GM23338 (cell line): Measurements from ENCODE around the gene GRIK1. TPM values are rescaled to one million over a fixed set of nuclear protein-coding genes. Genes with fewer than 3 reads are reported as not detected.

ENCODE experiments used
- ATAC-seq: fragments of 200-7000 bp; cut with Tn5 transposase; 3 replicates; pipeline ENCODE4 v1.9.1; 2020
- DNase-seq: peaks from one replicate; pipeline ENCODE4 v3.0.0-alpha.2; 2015; ENCODE audit warnings: low spot score
- H2AFZ ChIP-seq: fragments of 200-600 bp; sonication (generic); 2 replicates; pipeline ENCODE4 v1.8.0; 2016; ENCODE audit warnings: antibody characterized with exemption, mild to moderate bottlenecking, moderate library complexity
- H3F3A ChIP-seq: fragments of 200-600 bp; sonication (generic); replicated peaks from 2 replicates; pipeline ENCODE4 v1.8.0; 2017; ENCODE audit warnings: antibody characterized with exemption, mixed run types, low read depth
- H3K27ac ChIP-seq: fragments of 200-600 bp; sonication (generic); 2 replicates; pipeline ENCODE4 v1.6.1; 2016; ENCODE audit warnings: low read depth
- H3K27me3 ChIP-seq: fragments of 200-600 bp; sonication (generic); 2 replicates; pipeline ENCODE4 v1.8.0; 2016; ENCODE audit warnings: mild to moderate bottlenecking, mixed run types, moderate library complexity; ENCODE audit not compliant: insufficient read depth
- H3K36me3 ChIP-seq: fragments of 200-600 bp; sonication (generic); 2 replicates; pipeline ENCODE4 v1.8.0; 2016; ENCODE audit warnings: mild to moderate bottlenecking; ENCODE audit not compliant: insufficient read depth
- H3K4me1 ChIP-seq: fragments of 200-600 bp; sonication (generic); 2 replicates; pipeline ENCODE4 v1.8.0; 2016; ENCODE audit warnings: mild to moderate bottlenecking, moderate library complexity; ENCODE audit not compliant: insufficient read depth
- H3K4me2 ChIP-seq: fragments of 200-600 bp; sonication (generic); 2 replicates; pipeline ENCODE4 v1.7.1; 2017; ENCODE audit warnings: mixed run types
- H3K4me3 ChIP-seq: fragments of 200-600 bp; sonication (generic); 2 replicates; pipeline ENCODE4 v1.6.1; 2016; ENCODE audit warnings: mixed run types
- H3K79me2 ChIP-seq: fragments of 200-600 bp; sonication (generic); replicated peaks from 2 replicates; pipeline ENCODE4 v1.8.0; 2017; ENCODE audit warnings: mild to moderate bottlenecking; ENCODE audit not compliant: insufficient read depth
- H3K9me2 ChIP-seq: fragments of 200-600 bp; sonication (generic); 2 replicates; pipeline ENCODE4 v1.8.0; 2017; ENCODE audit not compliant: insufficient read depth
- H4K20me1 ChIP-seq: fragments of 200-600 bp; sonication (generic); replicated peaks from 2 replicates; pipeline ENCODE4 v1.8.0; 2017; ENCODE audit warnings: mild to moderate bottlenecking; ENCODE audit not compliant: insufficient read depth
- H3K27ac Mint-ChIP-seq: 2 replicates; pipeline ENCODE4 v1.8.0; 2020; ENCODE audit warnings: inconsistent platforms, mild to moderate bottlenecking, moderate library complexity, mixed read lengths
- H3K27me3 Mint-ChIP-seq: 3 replicates; pipeline ENCODE4 v1.8.0; 2022; ENCODE audit warnings: low read depth, mild to moderate bottlenecking, moderate library complexity, mixed read lengths, inconsistent platforms; ENCODE audit not compliant: insufficient read depth, poor library complexity
- H3K36me3 Mint-ChIP-seq: 3 replicates; pipeline ENCODE4 v1.8.0; 2021; ENCODE audit warnings: low read depth, mild to moderate bottlenecking, inconsistent platforms, moderate library complexity, mixed read lengths
- H3K4me1 Mint-ChIP-seq: 3 replicates; pipeline ENCODE4 v1.8.0; 2020; ENCODE audit warnings: mild to moderate bottlenecking, inconsistent platforms, mixed read lengths
- H3K4me3 Mint-ChIP-seq: 3 replicates; pipeline ENCODE4 v1.8.0; 2021; ENCODE audit warnings: moderate library complexity, mild to moderate bottlenecking, inconsistent platforms, mixed read lengths
- H3K9me3 Mint-ChIP-seq: 3 replicates; pipeline ENCODE4 v1.8.0; 2020; ENCODE audit warnings: moderate library complexity, mild to moderate bottlenecking, inconsistent platforms, mixed read lengths
- CREB1 ChIP-seq: fragments of 250-450 bp; sonication (Bioruptor Pico); IDR thresholded peaks from 2 replicates; pipeline ENCODE4 v1.5.0; 2020; ENCODE audit warnings: low read depth, mild to moderate bottlenecking, moderate library complexity
- EZH2 ChIP-seq: fragments of 200-600 bp; sonication (generic); IDR thresholded peaks from one replicate; pipeline ENCODE4 v1.8.0; 2017; ENCODE audit warnings: antibody characterized with exemption, mild to moderate bottlenecking, low read depth; ENCODE audit not compliant: unreplicated experiment
- EZH2phosphoT487 ChIP-seq: fragments of 200-600 bp; sonication (generic); IDR thresholded peaks from one replicate; pipeline ENCODE4 v1.8.1; 2018; ENCODE audit warnings: antibody characterized with exemption; ENCODE audit not compliant: unreplicated experiment
- JUNB ChIP-seq: IDR thresholded peaks from one replicate; pipeline ENCODE4 v1.6.1; 2016; ENCODE audit warnings: antibody characterized with exemption; ENCODE audit not compliant: unreplicated experiment
- NANOG ChIP-seq: IDR thresholded peaks from 2 replicates; pipeline ENCODE4 v1.6.1; 2016; ENCODE audit warnings: antibody characterized with exemption, borderline replicate concordance
- POLR2AphosphoS5 ChIP-seq: IDR thresholded peaks from 2 replicates; pipeline ENCODE4 v1.6.1; 2016; ENCODE audit warnings: antibody characterized with exemption, low read depth
- STAT1 ChIP-seq: IDR thresholded peaks from one replicate; pipeline ENCODE4 v1.6.1; 2016; ENCODE audit warnings: antibody characterized with exemption; ENCODE audit not compliant: unreplicated experiment
- ZNF114 ChIP-seq: fragments of 250-450 bp; sonication (Bioruptor Pico); IDR thresholded peaks from 2 replicates; pipeline ENCODE4 v1.5.0; 2020; ENCODE audit warnings: mild to moderate bottlenecking, moderate library complexity
- ZNF331 ChIP-seq: fragments of 250-450 bp; sonication (Bioruptor Pico); IDR thresholded peaks from 2 replicates; pipeline ENCODE4 v1.5.0; 2020; ENCODE audit warnings: low read depth, mild to moderate bottlenecking, moderate library complexity
- ZNF462 ChIP-seq: fragments of 250-450 bp; sonication (Bioruptor Pico); IDR thresholded peaks from 2 replicates; pipeline ENCODE4 v1.5.0; 2020; ENCODE audit warnings: mild to moderate bottlenecking, moderate library complexity
- polyA plus RNA-seq: library from polyadenylated mRNA; unstranded; fragments of >200 nt; fragmentation: Nextera tagmentation; extraction: Ambion mirVana; gene quantifications from 2 replicates; pipeline ENCODE4 v1.2.1, GENCODE V29; 2016
- total RNA-seq: library from RNA; depleted of rRNA; stranded (reverse); fragments of >200 nt; shearing (Covaris generic); gene quantifications from 2 replicates; pipeline ENCODE4 v1.2.3, GENCODE V29; 2014
- TF ChIP-seq, protein P1 (sequence below): IDR thresholded peaks from 2 replicates; pipeline ENCODE4 v1.6.1; 2016; ENCODE audit warnings: antibody characterized with exemption
- TF ChIP-seq, protein P2 (sequence below): IDR thresholded peaks from one replicate; pipeline ENCODE4 v1.6.1; 2018; ENCODE audit warnings: antibody characterized with exemption; ENCODE audit not compliant: unreplicated experiment
- TF ChIP-seq, protein P3 (sequence below), 2 experiments: fragments of 200-600 bp in 1 of 2; sonication (generic) in 1 of 2; conservative IDR thresholded peaks; 2 replicates each; pipeline versions ENCODE4 v1.5.1 to v1.6.1; 2016 to 2017; ENCODE audit warnings: antibody characterized with exemption in 2 of 2, low read depth in 2 of 2, mild to moderate bottlenecking in 2 of 2, moderate library complexity in 1 of 2

The GRIK1 gene
- total and polyA plus RNA-seq, 2 experiments from 2014 or later = 0.18 to 0.42 TPM

- H4K20me1 ChIP-seq = no peaks in the 10 kb centered on the region
- H3K4me1 Mint-ChIP-seq = peaks cover 5% of the 10 kb centered on the region; the same call in 2 of the 3 replicates
- H3K36me3 Mint-ChIP-seq = no peaks in the 10 kb centered on the region
- H3K27me3 Mint-ChIP-seq = no peaks in the 10 kb centered on the region
- no peak overlapping the region for H2AFZ ChIP-seq
- H3K27me3 ChIP-seq = no peaks in the 10 kb centered on the region
- no peaks in the 10 kb centered on the region; the same call in 2 of the 3 replicates for H3K9me3 Mint-ChIP-seq
- H3K4me1 ChIP-seq = no peaks in the 10 kb centered on the region; the same call in 1 of the 2 replicates
- no peaks in the 10 kb centered on the region for H3F3A ChIP-seq
- DNase-seq (no peak), ATAC-seq (no peak)
- no peak overlapping the region for H3K27ac ChIP-seq
- no peaks in the 10 kb centered on the region for H3K79me2 ChIP-seq
- H3K36me3 ChIP-seq = no peaks in the 10 kb centered on the region
- no peak overlapping the region; the same call in 1 of the 2 replicates for H3K27ac Mint-ChIP-seq
- H3K4me3 Mint-ChIP-seq = no peak overlapping the region
- H3K4me2 ChIP-seq = no peak overlapping the region
- peaks cover 10% of the 10 kb centered on the region; the same call in 1 of the 2 replicates for H3K9me2 ChIP-seq
- H3K4me3 ChIP-seq = no peak overlapping the region
- TF ChIP-seq NANOG = no peak
- TF ChIP-seq, protein P1, sequence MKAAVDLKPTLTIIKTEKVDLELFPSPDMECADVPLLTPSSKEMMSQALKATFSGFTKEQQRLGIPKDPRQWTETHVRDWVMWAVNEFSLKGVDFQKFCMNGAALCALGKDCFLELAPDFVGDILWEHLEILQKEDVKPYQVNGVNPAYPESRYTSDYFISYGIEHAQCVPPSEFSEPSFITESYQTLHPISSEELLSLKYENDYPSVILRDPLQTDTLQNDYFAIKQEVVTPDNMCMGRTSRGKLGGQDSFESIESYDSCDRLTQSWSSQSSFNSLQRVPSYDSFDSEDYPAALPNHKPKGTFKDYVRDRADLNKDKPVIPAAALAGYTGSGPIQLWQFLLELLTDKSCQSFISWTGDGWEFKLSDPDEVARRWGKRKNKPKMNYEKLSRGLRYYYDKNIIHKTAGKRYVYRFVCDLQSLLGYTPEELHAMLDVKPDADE = no peak
- no peak for TF ChIP-seq ZNF114 (CRISPR knock-in tag)
- TF ChIP-seq ZNF462 (CRISPR knock-in tag) = no peak
- TF ChIP-seq EZH2 = no peak
- no peak for TF ChIP-seq STAT1
- TF ChIP-seq CREB1 (CRISPR knock-in tag) = no peak
- TF ChIP-seq, protein P2, sequence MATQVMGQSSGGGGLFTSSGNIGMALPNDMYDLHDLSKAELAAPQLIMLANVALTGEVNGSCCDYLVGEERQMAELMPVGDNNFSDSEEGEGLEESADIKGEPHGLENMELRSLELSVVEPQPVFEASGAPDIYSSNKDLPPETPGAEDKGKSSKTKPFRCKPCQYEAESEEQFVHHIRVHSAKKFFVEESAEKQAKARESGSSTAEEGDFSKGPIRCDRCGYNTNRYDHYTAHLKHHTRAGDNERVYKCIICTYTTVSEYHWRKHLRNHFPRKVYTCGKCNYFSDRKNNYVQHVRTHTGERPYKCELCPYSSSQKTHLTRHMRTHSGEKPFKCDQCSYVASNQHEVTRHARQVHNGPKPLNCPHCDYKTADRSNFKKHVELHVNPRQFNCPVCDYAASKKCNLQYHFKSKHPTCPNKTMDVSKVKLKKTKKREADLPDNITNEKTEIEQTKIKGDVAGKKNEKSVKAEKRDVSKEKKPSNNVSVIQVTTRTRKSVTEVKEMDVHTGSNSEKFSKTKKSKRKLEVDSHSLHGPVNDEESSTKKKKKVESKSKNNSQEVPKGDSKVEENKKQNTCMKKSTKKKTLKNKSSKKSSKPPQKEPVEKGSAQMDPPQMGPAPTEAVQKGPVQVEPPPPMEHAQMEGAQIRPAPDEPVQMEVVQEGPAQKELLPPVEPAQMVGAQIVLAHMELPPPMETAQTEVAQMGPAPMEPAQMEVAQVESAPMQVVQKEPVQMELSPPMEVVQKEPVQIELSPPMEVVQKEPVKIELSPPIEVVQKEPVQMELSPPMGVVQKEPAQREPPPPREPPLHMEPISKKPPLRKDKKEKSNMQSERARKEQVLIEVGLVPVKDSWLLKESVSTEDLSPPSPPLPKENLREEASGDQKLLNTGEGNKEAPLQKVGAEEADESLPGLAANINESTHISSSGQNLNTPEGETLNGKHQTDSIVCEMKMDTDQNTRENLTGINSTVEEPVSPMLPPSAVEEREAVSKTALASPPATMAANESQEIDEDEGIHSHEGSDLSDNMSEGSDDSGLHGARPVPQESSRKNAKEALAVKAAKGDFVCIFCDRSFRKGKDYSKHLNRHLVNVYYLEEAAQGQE = no peak
- TF ChIP-seq, protein P3, sequence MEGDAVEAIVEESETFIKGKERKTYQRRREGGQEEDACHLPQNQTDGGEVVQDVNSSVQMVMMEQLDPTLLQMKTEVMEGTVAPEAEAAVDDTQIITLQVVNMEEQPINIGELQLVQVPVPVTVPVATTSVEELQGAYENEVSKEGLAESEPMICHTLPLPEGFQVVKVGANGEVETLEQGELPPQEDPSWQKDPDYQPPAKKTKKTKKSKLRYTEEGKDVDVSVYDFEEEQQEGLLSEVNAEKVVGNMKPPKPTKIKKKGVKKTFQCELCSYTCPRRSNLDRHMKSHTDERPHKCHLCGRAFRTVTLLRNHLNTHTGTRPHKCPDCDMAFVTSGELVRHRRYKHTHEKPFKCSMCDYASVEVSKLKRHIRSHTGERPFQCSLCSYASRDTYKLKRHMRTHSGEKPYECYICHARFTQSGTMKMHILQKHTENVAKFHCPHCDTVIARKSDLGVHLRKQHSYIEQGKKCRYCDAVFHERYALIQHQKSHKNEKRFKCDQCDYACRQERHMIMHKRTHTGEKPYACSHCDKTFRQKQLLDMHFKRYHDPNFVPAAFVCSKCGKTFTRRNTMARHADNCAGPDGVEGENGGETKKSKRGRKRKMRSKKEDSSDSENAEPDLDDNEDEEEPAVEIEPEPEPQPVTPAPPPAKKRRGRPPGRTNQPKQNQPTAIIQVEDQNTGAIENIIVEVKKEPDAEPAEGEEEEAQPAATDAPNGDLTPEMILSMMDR (conservative IDR thresholded peaks at IDR 0.05; ENCODE audit: low read depth in 2 of 2) = no peak
- no peak for TF ChIP-seq EZH2phosphoT487
- no peak for TF ChIP-seq POLR2AphosphoS5
- TF ChIP-seq ZNF331 (CRISPR knock-in tag) = no peak
- TF ChIP-seq JUNB = no peak
These were observed 283.1 kb downstream of the GRIK1 start for GRCh38 chr21:29656504-29657239.
